ENCODE measurements around the gene SORD.
"Not testable (repeated sequence)": the region's sequence is repeated elsewhere in the genome, so short reads cannot be mapped to it uniquely, and the experiment has no call there.

The SORD gene

DNA sequence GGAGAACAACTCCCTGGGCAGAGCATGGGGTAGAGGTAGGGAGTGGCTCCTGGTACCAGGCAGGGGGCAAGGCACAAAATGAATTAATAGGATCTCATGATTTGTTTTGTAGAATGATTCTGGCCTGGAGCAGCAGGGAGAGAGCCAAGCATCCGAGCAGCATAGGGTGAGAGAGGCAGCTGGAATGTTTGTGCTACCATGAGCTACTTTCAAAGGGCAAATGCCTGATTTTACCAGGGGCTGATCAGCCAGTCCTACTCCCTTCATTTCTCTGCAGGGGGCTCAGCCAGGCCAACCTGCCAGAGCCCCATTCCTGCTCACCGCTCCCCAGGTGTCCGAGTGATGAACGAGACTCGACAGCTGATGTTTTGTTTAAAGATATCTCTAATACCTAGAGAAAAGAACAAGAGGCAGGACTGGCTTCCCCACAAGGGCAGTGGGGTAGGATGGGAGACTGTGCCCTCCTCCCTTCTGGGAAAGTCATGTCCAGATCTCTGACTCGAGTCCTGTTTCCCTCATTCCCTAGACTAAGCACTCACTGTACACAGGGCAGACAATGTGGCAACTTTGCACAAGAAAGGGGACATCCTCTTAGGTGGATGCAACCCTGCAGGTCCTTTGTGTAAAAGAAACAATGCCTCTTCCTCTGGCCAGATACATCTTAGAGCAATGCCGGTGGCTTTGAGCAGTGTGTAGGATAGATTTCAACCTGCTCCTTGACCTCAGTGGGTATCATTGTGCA, 78.1 kb downstream of the SORD start:
- DNase-seq, result no peak

- DNase-seq, result no peak
These were observed 78.8 kb downstream of the SORD start for GRCh38 chr15:45101749-45102148.

GRCh38 chr15:45102226-45102625, 79.2 kb downstream of the SORD start:
- no peak for DNase-seq

DNA sequence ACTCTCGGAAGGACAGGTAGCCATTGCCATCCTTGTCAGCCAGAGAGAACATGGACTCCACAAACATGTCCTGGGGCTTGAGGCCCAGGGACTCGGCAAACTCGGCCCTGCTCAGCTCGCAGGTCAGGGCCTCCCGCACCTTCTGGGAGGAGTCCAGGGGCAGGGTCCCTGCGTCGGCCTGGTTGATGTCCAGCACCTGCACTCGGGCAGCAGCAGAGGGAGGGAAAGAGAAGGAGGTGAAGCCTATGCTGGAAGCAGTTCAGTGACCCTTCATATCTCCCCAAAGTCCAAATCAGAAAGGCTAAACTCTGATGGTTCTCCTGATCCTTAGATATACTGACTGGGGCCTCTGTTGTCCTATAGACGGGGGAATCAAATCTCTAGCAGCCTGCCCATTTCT, 81.2 kb downstream of the SORD start:
- not testable (repeated sequence) for DNase-seq

DNA sequence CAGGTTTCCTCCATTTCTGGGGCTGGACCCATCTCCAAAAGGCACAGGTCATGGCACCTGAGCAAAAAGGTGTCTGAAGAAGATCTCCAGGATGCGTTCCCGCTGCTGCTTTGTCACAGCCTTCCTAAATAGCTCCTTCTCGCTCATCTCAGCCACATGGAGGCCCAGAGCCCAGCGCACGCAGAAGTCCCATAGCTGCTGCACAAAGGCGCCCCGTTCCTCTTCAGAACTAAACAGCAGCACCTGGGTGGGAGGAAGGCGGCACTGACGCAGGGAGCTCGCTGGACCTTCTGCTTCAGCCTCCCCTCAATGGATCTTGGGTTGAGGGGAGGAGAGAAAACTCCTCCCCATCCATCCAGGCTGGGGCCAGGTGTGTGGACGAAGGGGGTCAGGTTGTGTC, 82.6 kb downstream of the SORD start:
- DNase-seq, result no peak

DNA sequence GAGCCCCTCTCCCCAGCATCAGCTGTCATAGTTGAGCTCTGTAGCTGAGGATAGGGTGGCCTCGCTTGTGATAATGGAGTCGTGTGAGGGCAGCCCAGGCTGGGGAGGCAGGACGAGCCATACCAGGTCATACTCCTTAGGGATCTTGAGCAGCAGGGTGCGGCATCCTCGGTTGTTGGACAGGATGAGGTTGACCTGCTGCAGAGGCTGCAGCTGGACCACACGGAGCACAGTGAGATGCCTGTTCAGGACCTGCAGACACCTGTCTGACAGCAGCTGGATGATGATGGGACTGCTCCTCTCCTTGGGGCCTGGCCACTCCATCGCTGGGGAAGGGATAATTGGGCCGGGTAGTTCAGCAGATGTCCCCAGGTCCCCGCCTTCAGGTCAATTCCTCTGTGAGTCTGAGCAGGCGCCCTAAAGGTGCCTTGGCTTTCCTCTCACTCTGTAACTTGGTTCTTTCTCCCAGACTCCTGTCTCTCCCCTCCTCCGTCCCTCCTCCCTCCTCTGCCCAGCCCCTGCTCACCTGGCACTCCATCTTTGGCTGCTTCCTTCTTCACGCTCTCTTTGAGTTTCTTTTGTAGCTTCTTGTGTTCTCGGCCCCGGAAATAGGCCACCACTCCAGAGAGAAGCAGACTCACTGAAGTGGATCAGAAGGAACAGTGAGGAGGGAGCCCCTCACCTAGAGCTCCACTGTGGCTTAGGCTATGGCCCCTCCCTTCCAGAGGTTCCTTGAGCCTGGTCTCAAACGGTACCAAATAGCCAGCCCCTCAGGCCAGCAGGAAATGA, 83.2 kb downstream of the SORD start:
- DNase-seq, result no peak

GRCh38 chr15:45107941-45108630, 85.1 kb downstream of the SORD start:
- DNase-seq, result no peak

- no peak for DNase-seq
These were observed 87.3 kb downstream of the SORD start for GRCh38 chr15:45110256-45110820.

DNA sequence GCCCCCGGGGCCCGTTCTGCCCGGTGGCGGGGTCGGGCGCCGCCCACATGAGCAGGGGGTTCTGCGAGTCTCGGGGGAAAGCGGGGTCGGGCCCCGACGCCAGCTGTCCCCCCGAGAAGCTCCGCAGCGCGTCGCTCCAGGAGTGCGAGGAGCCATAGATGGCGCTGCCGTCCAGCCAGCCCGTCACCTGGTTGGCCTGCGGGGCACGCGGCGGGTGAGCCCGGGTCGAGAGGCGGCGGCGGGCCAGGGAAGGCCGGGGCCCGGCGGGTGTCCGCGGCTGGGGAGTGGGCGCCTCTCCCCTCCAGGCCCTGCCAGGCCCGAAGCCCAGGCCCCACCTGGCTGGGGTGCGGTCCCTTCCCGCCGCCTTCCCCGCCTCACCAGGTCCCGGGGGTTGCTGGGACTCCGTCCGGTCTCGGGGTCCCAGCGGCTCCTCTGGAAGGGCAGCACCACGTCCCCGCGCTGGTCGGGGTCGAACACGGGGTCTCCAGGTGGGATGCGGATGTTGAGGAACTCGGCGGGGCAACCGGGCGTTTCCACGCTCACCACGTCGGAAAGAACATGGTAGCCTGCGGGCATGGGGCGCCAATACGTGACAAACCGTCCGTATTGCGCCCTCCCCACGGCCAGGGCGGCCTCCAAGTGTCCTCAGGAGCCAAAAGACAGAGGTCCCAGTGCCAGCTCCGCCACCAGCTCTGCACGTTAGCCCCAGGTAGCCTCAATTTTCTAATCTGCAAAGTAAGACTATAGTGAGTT, 88.6 kb downstream of the SORD start:
- DNase-seq, result no peak

DNA sequence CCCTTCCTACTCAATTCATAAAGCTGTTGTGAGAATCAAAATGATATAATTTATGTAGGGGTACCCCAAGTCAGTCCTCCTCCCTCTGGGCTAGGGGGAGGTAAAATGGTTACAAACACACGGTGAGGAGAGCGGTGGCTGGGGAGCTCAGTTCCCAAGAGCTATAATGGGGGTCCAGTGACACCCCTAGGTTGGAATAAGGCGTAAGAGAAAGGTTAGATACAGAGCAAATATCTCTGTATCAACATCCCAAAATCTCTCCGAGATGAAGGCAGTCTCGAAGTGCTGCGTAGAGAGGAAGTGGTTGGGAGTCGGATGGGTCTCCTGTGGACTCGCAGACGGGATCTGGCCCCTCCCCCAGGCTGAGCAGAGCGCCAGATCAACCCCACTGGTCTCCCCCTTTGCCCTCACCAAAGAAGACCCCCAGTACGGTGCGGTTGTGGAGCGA, 89.2 kb downstream of the SORD start:
- DNase-seq, result no peak

DNA sequence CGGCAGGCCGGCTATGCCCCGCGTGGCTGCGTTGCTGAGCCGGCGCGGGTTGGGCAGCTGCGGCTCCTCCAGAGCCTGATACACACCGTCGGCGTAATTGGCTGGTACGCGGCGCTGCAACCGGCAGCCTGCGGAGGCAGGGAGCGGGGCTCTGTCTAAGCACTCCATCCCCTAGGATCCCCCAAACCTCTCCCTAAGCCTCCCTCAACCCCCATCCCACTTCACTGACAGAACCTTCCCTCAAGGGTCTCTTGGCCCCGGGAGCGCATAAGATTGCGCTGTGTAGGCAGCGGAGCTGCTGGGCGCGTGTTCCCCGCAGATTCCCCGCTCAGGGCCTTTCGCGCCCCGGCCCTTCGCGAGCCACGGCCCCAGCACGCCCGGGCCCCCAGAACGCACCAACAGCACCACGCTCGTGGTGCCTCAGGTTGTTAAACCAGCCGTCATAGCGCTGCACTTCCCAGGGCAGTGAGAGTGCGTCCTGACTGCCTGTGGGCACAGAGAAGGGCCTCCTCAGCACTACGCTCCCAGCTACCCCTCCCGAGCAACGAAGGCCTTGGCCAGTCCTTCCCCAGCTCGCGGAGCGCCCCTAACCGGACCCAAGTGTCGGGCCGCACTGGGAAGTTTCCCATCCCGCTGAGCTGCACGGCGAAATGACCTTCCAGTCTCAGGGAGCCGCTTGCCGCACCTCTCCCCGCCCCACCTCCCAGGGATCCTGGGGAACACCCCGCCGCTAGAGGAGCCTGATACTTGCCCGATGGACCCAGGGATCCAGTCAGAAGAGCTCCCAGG, 89.8 kb downstream of the SORD start:
- DNase-seq, result no peak

DNA sequence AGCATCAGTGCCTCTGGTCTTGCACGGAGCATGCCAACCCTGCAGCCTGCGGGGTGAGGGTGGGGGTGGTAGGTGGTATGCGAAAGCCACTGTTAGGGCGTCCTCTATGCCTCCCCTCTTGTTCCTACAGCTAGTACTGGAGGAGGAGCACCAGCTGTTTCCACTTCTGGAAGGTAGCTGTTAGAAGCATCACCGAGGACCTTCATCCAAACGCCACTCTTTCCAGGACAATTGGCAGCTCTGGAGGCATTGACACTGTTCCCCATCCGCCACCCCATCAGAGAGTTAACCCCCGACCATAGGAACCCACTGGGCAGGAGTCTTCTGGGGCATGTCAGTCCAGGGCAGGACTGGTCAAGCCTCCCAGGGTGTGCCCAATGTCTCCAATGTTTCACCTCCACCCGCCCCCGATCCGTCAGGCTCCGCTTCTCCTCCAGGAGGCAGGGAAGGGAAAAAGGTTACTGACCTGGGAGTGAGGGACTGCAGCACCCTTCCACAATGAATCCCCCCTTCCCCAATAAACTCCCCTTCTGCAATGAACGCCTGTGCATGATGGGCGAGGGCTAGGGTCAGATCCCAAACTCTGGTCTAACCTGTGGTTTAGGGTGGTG, 90.5 kb downstream of the SORD start:
- DNase-seq, result no peak

- DNase-seq, result no peak
These were observed 91.2 kb downstream of the SORD start, which contains the start of the genes DUOX2 and DUOXA2 for GRCh38 chr15:45114076-45114750. Gene DUOX2 (minus strand): TSS chr15:45114172. CDS start chr15:45113411, 761 bp downstream. Gene DUOXA2 (plus strand): TSS chr15:45114326. CDS start chr15:45114606, 280 bp downstream.

GRCh38 chr15:45114751-45115085, 91.7 kb downstream of the SORD start:
- no peak for DNase-seq

GRCh38 chr15:45115312-45115820, 92.4 kb downstream of the SORD start:
- DNase-seq, result no peak

DNA sequence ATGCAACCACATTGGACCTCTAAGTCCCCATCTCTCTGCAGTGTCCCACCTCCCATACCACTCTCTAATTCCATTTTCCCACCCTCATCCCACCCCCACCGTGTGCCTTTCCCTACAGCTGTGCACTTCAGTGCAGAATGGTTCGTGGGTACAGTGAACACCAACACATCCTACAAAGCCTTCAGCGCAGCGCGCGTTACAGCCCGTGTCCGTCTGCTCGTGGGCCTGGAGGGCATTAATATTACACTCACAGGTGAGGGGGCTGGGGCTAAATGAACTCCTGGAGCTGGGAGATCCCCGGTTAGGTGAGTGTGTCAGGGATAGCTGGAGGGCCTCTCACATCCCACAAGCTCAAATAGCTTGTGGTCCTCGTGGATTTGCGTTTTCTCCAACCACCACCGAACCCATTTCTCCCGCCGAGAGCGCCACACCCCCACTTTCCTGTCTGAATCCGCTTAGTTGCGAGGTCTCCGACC, 93.0 kb downstream of the SORD start:
- no peak for DNase-seq

DNA sequence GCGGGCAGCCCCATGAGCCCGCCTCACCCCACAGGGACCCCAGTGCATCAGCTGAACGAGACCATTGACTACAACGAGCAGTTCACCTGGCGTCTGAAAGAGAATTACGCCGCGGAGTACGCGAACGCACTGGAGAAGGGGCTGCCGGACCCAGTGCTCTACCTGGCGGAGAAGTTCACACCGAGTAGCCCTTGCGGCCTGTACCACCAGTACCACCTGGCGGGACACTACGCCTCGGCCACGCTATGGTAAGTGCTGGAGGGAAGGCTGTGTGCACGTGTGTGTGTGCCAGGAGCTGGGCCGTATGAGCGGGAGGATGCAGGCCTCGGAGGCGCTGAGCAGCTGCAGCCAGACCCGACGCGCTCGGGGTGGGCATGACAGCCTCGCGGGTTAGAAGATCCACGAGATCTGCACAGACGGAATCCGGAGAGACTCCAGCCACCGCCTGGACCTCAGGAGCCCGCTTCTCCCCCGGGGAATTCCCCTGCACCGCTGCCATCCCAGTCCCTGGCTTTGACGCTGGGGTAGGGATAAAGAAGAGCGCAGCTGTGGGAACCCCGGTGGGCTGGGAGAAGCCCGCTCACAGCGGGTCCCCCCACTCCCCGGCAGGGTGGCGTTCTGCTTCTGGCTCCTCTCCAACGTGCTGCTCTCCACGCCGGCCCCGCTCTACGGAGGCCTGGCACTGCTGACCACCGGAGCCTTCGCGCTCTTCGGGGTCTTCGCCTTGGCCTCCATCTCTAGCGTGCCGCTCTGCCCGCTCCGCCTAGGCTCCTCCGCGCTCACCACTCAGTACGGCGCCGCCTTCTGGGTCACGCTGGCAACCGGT, 93.7 kb downstream of the SORD start:
- DNase-seq, result no peak

GRCh38 chr15:45117308-45118130, 94.5 kb downstream of the SORD start:
- no peak for DNase-seq

Data from kidney glomerular epithelial cell (primary cell).